Fibroblast of mammary gland (primary cell): Measurements from ENCODE around the gene SYNE2.

Source experiments
- DNase-seq: peaks from one replicate; pipeline ENCODE4 v3.0.0-alpha.2; 2010; ENCODE audit warnings: low read depth
- H3K4me3 ChIP-seq: 2 replicates; pipeline ENCODE4 v1.5.1; 2011; ENCODE audit warnings: low read depth, mild to moderate bottlenecking, low read length, moderate library complexity; ENCODE audit not compliant: control insufficient read depth
- CTCF ChIP-seq: conservative IDR thresholded peaks from 2 replicates; pipeline ENCODE4 v1.5.1; 2011; ENCODE audit warnings: low read depth, low read length, inconsistent platforms; ENCODE audit not compliant: control insufficient read depth, insufficient read depth

SYNE2 gene

GRCh38 chr14:63924375-63924774, 71.6 kb downstream of the SYNE2 start:
- no peak for DNase-seq
- H3K4me3 ChIP-seq: no peak overlapping the region
- TF ChIP-seq CTCF: no peak

- no peak overlapping the region for H3K4me3 ChIP-seq
These were observed 73.8 kb downstream of the SYNE2 start for GRCh38 chr14:63926641-63927040.

GRCh38 chr14:63928744-63929174, 76.0 kb downstream of the SYNE2 start:
- H3K4me3 ChIP-seq: no peak overlapping the region
- DNase-seq: no peak
- no peak for TF ChIP-seq CTCF

More at GRCh38 chr14:63926641-63927040, 73.8 kb downstream of the SYNE2 start:
- TF ChIP-seq CTCF: no peak
- no peak for DNase-seq

GRCh38 chr14:63933110-63933509, 80.3 kb downstream of the SYNE2 start:
- no peak overlapping the region for H3K4me3 ChIP-seq
- DNase-seq: no peak
- TF ChIP-seq CTCF: no peak

- DNase-seq: no peak
- H3K4me3 ChIP-seq: no peak overlapping the region
- TF ChIP-seq CTCF: no peak
These were observed 80.9 kb downstream of the SYNE2 start for GRCh38 chr14:63933711-63934110.

- no peak overlapping the region for H3K4me3 ChIP-seq
- DNase-seq: peak; percentile 26
- no peak for TF ChIP-seq CTCF
These were observed 85.6 kb downstream of the SYNE2 start for GRCh38 chr14:63938198-63939005.
